ENCODE data around the gene SEMA7A.

DNA sequence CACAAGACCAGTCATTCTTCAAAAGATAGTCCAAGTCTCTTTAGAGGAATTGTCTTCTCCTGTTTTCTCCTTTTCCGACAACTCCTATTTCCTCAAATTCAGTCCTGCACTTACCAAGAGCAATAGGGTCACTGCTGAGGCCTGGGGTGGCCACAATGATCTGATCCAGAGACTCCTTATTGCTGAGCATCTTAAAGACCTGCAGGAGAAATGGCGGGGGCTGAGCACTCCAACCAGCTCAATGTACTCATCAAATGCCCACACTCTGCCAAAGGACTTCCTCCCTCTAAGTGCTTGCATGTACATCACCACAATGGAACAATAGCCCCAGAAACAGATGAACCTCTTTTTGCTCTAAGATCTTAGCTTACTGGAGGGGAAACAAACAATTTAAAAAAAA lies 17.6 kb upstream of the SEMA7A start:
- TF ChIP-seq, protein P1, sequence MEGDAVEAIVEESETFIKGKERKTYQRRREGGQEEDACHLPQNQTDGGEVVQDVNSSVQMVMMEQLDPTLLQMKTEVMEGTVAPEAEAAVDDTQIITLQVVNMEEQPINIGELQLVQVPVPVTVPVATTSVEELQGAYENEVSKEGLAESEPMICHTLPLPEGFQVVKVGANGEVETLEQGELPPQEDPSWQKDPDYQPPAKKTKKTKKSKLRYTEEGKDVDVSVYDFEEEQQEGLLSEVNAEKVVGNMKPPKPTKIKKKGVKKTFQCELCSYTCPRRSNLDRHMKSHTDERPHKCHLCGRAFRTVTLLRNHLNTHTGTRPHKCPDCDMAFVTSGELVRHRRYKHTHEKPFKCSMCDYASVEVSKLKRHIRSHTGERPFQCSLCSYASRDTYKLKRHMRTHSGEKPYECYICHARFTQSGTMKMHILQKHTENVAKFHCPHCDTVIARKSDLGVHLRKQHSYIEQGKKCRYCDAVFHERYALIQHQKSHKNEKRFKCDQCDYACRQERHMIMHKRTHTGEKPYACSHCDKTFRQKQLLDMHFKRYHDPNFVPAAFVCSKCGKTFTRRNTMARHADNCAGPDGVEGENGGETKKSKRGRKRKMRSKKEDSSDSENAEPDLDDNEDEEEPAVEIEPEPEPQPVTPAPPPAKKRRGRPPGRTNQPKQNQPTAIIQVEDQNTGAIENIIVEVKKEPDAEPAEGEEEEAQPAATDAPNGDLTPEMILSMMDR (IDR thresholded peaks at IDR 0.05), result no peak
- no peak for TF ChIP-seq POLR2A (IDR thresholded peaks at IDR 0.05)
